H9 (cell line): ENCODE measurements around the gene ETV6. TPM values are rescaled to one million over a fixed set of nuclear protein-coding genes. Genes with fewer than 3 reads are reported as not detected.

Experiments
- DNase-seq: peaks from one replicate; pipeline ENCODE4 v3.0.0-alpha.2; 2017
- H2AFZ ChIP-seq: one replicate; pipeline ENCODE4 v1.6.1; 2013; ENCODE audit warnings: mild to moderate bottlenecking, low read length, control low read depth, moderate library complexity
- H2AK5ac ChIP-seq: 2 replicates; pipeline ENCODE4 v1.6.1; 2013; ENCODE audit warnings: low read length, control low read depth, mixed read lengths; ENCODE audit not compliant: insufficient read length
- H2BK120ac ChIP-seq: one replicate; pipeline ENCODE4 v1.6.1; 2013; ENCODE audit warnings: low read depth, mild to moderate bottlenecking, low read length, control low read depth, inconsistent platforms; ENCODE audit not compliant: poor library complexity, severe bottlenecking
- H2BK12ac ChIP-seq: 2 replicates; pipeline ENCODE4 v1.6.1; 2013; ENCODE audit warnings: low read length, control low read depth, mixed read lengths, low read depth; ENCODE audit not compliant: insufficient read length
- H2BK15ac ChIP-seq: 2 replicates; pipeline ENCODE4 v1.6.1; 2013; ENCODE audit warnings: low read depth, low read length, control low read depth
- H2BK20ac ChIP-seq: one replicate; pipeline ENCODE4 v1.6.1; 2013; ENCODE audit warnings: low read depth, mild to moderate bottlenecking, low read length, control low read depth, inconsistent platforms; ENCODE audit not compliant: poor library complexity, severe bottlenecking
- H2BK5ac ChIP-seq: 2 replicates; pipeline ENCODE4 v1.6.1; 2013; ENCODE audit warnings: low read length, control low read depth, mixed read lengths; ENCODE audit not compliant: insufficient read length
- H3K14ac ChIP-seq: 2 replicates; pipeline ENCODE4 v1.6.1; 2013; ENCODE audit warnings: low read length, control low read depth; ENCODE audit not compliant: insufficient read depth
- H3K18ac ChIP-seq: 2 replicates; pipeline ENCODE4 v1.6.1; 2013; ENCODE audit warnings: low read depth, mild to moderate bottlenecking, mixed read lengths, low read length, control low read depth; ENCODE audit not compliant: insufficient read length
- H3K23ac ChIP-seq: 2 replicates; pipeline ENCODE4 v1.6.1; 2013; ENCODE audit warnings: low read length, control low read depth, mixed read lengths, low read depth; ENCODE audit not compliant: insufficient read length
- H3K23me2 ChIP-seq: 2 replicates; pipeline ENCODE4 v1.6.1; 2013; ENCODE audit warnings: low read depth, mild to moderate bottlenecking, mixed read lengths, low read length, control low read depth; ENCODE audit not compliant: insufficient read length, poor library complexity, severe bottlenecking
- H3K27ac ChIP-seq: 2 replicates; pipeline ENCODE4 v1.5.1; 2013; ENCODE audit warnings: low read length, control low read depth, mixed read lengths, low read depth; ENCODE audit not compliant: insufficient read length
- H3K27me3 ChIP-seq: 2 replicates; pipeline ENCODE4 v1.6.1; 2013; ENCODE audit warnings: low read length, control low read depth, inconsistent platforms; ENCODE audit not compliant: insufficient read depth
- H3K4ac ChIP-seq: 2 replicates; pipeline ENCODE4 v1.6.1; 2013; ENCODE audit warnings: low read depth, mild to moderate bottlenecking, control low read depth, inconsistent platforms, low read length, moderate library complexity
- H3K4me1 ChIP-seq: 2 replicates; pipeline ENCODE4 v1.6.1; 2013; ENCODE audit warnings: low read length, control low read depth, inconsistent platforms; ENCODE audit not compliant: insufficient read depth
- H3K4me2 ChIP-seq: 2 replicates; pipeline ENCODE4 v1.6.1; 2013; ENCODE audit warnings: low read length, control low read depth, mixed read lengths; ENCODE audit not compliant: insufficient read length, insufficient read depth
- H3K56ac ChIP-seq: 2 replicates; pipeline ENCODE4 v1.6.1; 2013; ENCODE audit warnings: low read depth, mild to moderate bottlenecking, mixed read lengths, low read length, control low read depth; ENCODE audit not compliant: insufficient read length
- H3K79me1 ChIP-seq: 2 replicates; pipeline ENCODE4 v1.6.1; 2013; ENCODE audit warnings: low read depth, mild to moderate bottlenecking, moderate library complexity, low read length, control low read depth, inconsistent platforms; ENCODE audit not compliant: insufficient read depth, poor library complexity, severe bottlenecking
- H3K79me2 ChIP-seq: 2 replicates; pipeline ENCODE4 v1.6.1; 2013; ENCODE audit warnings: low read length, control low read depth, inconsistent platforms; ENCODE audit not compliant: insufficient read depth
- H3K9ac ChIP-seq: 2 replicates; pipeline ENCODE4 v1.6.1; 2013; ENCODE audit warnings: low read length, control low read depth, mixed read lengths; ENCODE audit not compliant: insufficient read length; ENCODE audit errors: extremely low read depth
- H3K9me3 ChIP-seq: one replicate; pipeline ENCODE4 v1.6.1; 2013; ENCODE audit warnings: low read depth, low read length, inconsistent platforms; ENCODE audit not compliant: control insufficient read depth
- H3T11ph ChIP-seq: one replicate; pipeline ENCODE4 v1.6.1; 2013; ENCODE audit warnings: mild to moderate bottlenecking, low read length, control low read depth, inconsistent platforms
- H4K20me1 ChIP-seq: one replicate; pipeline ENCODE4 v1.6.1; 2013; ENCODE audit not compliant: control insufficient read depth, insufficient read length, insufficient read depth
- H4K5ac ChIP-seq: 2 replicates; pipeline ENCODE4 v1.6.1; 2013; ENCODE audit warnings: low read depth, mild to moderate bottlenecking, mixed read lengths, low read length, control low read depth; ENCODE audit not compliant: insufficient read length
- H4K8ac ChIP-seq: replicated peaks from 2 replicates; pipeline ENCODE4 v1.6.1; 2013; ENCODE audit warnings: low read length, control low read depth, mixed read lengths, low read depth; ENCODE audit not compliant: insufficient read length
- H4K91ac ChIP-seq: 2 replicates; pipeline ENCODE4 v1.6.1; 2013; ENCODE audit warnings: low read depth, mild to moderate bottlenecking, moderate library complexity, mixed read lengths, low read length, control low read depth; ENCODE audit not compliant: insufficient read length
- H3K27ac Mint-ChIP-seq, 3 experiments: 2 replicates in 2 of 3; 3 replicates in 1 of 3; pipeline ENCODE4 v1.8.0; 2020 to 2021; ENCODE audit warnings: mixed read lengths in 3 of 3, mild to moderate bottlenecking in 1 of 3, moderate library complexity in 1 of 3
- H3K27me3 Mint-ChIP-seq: 2 replicates; pipeline ENCODE4 v1.8.0; 2021; ENCODE audit warnings: low read depth, mild to moderate bottlenecking, moderate library complexity, mixed read lengths
- H3K36me3 Mint-ChIP-seq, 3 experiments: 2 replicates in 2 of 3; 3 replicates in 1 of 3; pipeline ENCODE4 v1.8.0; 2020 to 2021; ENCODE audit warnings: low read depth in 3 of 3, mixed read lengths in 3 of 3; ENCODE audit not compliant: insufficient read depth in 1 of 3
- H3K4me1 Mint-ChIP-seq, 2 experiments: 2 replicates each; pipeline ENCODE4 v1.8.0; 2020; ENCODE audit warnings: mixed read lengths in 2 of 2
- H3K4me3 Mint-ChIP-seq, 2 experiments: 2 replicates in 1 of 2; 3 replicates in 1 of 2; pipeline ENCODE4 v1.8.0; 2020 to 2021; ENCODE audit warnings: mild to moderate bottlenecking in 2 of 2, mixed read lengths in 2 of 2, moderate library complexity in 1 of 2
- H3K9me3 Mint-ChIP-seq, 2 experiments: 2 replicates in 1 of 2; 3 replicates in 1 of 2; pipeline ENCODE4 v1.8.0; 2020; ENCODE audit warnings: mild to moderate bottlenecking in 2 of 2, mixed read lengths in 2 of 2, moderate library complexity in 1 of 2
- total RNA-seq: library from RNA; stranded (reverse); gene quantifications from 2 replicates; pipeline ENCODE4 v1.2.1, GENCODE V29; 2021
- TF ChIP-seq, protein P1 (sequence below): fragments of 200-600 bp; sonication (generic); conservative IDR thresholded peaks from 3 replicates; pipeline ENCODE4 v1.8.0; 2021; ENCODE audit warnings: antibody characterized with exemption, mild to moderate bottlenecking

Gene ETV6
- total RNA-seq, 1 experiment from 2014 or later, result 28.7 TPM

DNA sequence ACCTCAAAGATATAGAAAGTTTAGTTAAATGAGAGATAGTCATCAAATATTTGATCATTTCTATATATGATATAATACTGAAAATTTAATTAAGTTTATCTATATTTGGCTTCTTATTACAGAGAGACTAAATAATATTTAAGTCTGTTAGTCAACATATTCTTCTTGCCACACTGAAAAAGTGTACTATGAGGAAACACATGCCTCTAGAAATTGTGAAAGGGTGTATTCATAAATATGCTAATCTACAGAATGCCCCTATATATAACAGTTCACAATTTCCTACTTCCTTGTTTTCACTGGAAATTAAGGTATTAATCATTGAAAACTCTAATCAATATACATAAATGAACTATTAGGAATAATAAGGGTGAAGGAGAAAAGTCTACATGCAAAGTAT lies 31.4 kb upstream of the ETV6 start:
- Histone ChIP-seq H2BK5ac (no peak overlapping the region), H3K18ac (no peak overlapping the region), H3K27ac (no peak overlapping the region), H3K4me1 (peaks cover 17% of the 10 kb centered on the region; the same call in 1 of the 2 replicates), H2AFZ (no peak overlapping the region), H3K79me2 (peaks cover 17% of the 10 kb centered on the region; the same call in 1 of the 2 replicates), H3K56ac (no peak overlapping the region), H2BK20ac (no peak overlapping the region), H3T11ph (no peak overlapping the region), H3K4ac (no peak overlapping the region), H2BK15ac (no peak overlapping the region), H4K20me1 (no peaks in the 10 kb centered on the region), H4K91ac (no peak overlapping the region), H2AK5ac (no peak overlapping the region), H3K9ac (no peak overlapping the region), H4K8ac (no peak overlapping the region), H2BK120ac (no peak overlapping the region), H3K4me2 (no peak overlapping the region), H3K14ac (no peak overlapping the region), H3K79me1 (no peaks in the 10 kb centered on the region), H2BK12ac (no peak overlapping the region), H3K9me3 (no peaks in the 10 kb centered on the region), H3K27me3 (no peaks in the 10 kb centered on the region), H4K5ac (no peak overlapping the region), H3K23ac (no peak overlapping the region), H3K23me2 (no peaks in the 10 kb centered on the region)
- no peak for DNase-seq
- TF ChIP-seq, protein P1, sequence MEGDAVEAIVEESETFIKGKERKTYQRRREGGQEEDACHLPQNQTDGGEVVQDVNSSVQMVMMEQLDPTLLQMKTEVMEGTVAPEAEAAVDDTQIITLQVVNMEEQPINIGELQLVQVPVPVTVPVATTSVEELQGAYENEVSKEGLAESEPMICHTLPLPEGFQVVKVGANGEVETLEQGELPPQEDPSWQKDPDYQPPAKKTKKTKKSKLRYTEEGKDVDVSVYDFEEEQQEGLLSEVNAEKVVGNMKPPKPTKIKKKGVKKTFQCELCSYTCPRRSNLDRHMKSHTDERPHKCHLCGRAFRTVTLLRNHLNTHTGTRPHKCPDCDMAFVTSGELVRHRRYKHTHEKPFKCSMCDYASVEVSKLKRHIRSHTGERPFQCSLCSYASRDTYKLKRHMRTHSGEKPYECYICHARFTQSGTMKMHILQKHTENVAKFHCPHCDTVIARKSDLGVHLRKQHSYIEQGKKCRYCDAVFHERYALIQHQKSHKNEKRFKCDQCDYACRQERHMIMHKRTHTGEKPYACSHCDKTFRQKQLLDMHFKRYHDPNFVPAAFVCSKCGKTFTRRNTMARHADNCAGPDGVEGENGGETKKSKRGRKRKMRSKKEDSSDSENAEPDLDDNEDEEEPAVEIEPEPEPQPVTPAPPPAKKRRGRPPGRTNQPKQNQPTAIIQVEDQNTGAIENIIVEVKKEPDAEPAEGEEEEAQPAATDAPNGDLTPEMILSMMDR, result no peak
- Mint-ChIP-seq H3K27ac (peak overlapping the region in 2 of 3 experiments; percentile 81 to 87; a peak in 2 of 7 replicates), H3K4me1 (peaks cover 57 to 61% of the 10 kb centered on the region in 2 experiments), H3K9me3 (no peaks in the 10 kb centered on the region; a peak in 1 of 5 replicates), H3K4me3 (no peak overlapping the region), H3K36me3 (peaks cover 0 to 12% (median 0%) of the 10 kb centered on the region in 3 experiments; a peak in 5 of 7 replicates), H3K27me3 (no peaks in the 10 kb centered on the region)
